SJCRH30 (cell line): ENCODE results near the gene FAM186B. TPM values are rescaled to one million over a fixed set of nuclear protein-coding genes. Genes with fewer than 3 reads are reported as not detected.
"Not testable (repeated sequence)": the region's sequence is repeated elsewhere in the genome, so short reads cannot be mapped to it uniquely, and the experiment has no call there.

Experiments used
- DNase-seq, 2 experiments: peaks; one replicate each; pipeline ENCODE4 v3.0.0-alpha.2; 2015 to 2020
- H3K27ac ChIP-seq: fragments of 250-450 bp; sonication (Bioruptor Pico); 2 replicates; pipeline ENCODE4 v1.5.1; 2020; ENCODE audit warnings: mild to moderate bottlenecking, moderate library complexity
- H3K27me3 ChIP-seq: fragments of 250-450 bp; sonication (Bioruptor Pico); 2 replicates; pipeline ENCODE4 v1.5.1; 2020; ENCODE audit warnings: mild to moderate bottlenecking, moderate library complexity
- H3K36me3 ChIP-seq: fragments of 250-450 bp; sonication (Bioruptor Pico); 2 replicates; pipeline ENCODE4 v1.5.1; 2020; ENCODE audit warnings: mild to moderate bottlenecking, moderate library complexity
- H3K4me1 ChIP-seq: fragments of 250-450 bp; sonication (Bioruptor Pico); 2 replicates; pipeline ENCODE4 v1.5.1; 2020; ENCODE audit warnings: mild to moderate bottlenecking, moderate library complexity
- H3K4me3 ChIP-seq: fragments of 250-450 bp; sonication (Bioruptor Pico); 2 replicates; pipeline ENCODE4 v1.5.1; 2020; ENCODE audit warnings: mild to moderate bottlenecking, moderate library complexity
- H3K9me3 ChIP-seq: fragments of 250-450 bp; sonication (Bioruptor Pico); replicated peaks from 2 replicates; pipeline ENCODE4 v1.5.1; 2020; ENCODE audit warnings: mild to moderate bottlenecking, moderate library complexity
- total RNA-seq: library from RNA; depleted of rRNA; stranded (reverse); fragments of >200 nt; shearing (Covaris generic); gene quantifications from 2 replicates; pipeline ENCODE4 v1.2.3, GENCODE V29; 2014

Gene FAM186B
- total RNA-seq, 1 experiment from 2014 or later = 0.18 TPM

DNA sequence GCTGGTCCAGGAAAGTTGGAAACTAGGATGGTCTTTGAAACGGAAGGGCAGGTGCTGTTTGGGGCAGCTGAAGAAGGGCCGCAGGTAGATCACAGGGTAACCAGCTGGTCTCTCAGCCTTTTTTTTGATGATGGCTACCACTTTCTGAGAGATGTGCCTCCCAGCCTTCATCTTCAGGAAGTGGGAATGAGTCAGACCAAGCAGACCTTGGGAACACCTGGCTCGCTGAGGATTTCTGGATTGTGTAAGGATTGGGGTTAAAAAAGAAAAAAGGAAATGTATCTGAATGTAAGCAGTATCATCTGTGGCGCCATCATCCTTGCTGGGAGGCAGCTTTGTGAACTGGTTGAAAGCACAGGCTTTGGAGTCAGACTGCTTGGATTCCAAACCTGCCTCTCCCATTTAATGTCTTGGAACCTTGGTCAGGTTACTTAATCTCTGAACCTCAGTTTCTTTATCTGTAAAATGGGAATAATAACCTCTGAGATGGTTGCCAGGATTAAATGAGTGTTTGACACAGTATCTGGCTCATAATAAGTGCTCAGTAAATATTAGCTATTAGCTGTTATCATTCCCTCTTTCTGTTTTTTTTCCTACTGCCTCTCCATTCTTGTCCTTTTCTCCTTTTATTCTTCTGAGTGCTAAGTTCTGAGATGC lies 19.6 kb upstream of the FAM186B start:
- H3K9me3 ChIP-seq = no peaks in the 10 kb centered on the region
- H3K4me3 ChIP-seq = no peak overlapping the region
- no peaks in the 10 kb centered on the region for H3K36me3 ChIP-seq
- DNase-seq = no peak
- no peaks in the 10 kb centered on the region for H3K27me3 ChIP-seq
- H3K27ac ChIP-seq = no peak overlapping the region
- peaks cover 8% of the 10 kb centered on the region for H3K4me1 ChIP-seq

DNA sequence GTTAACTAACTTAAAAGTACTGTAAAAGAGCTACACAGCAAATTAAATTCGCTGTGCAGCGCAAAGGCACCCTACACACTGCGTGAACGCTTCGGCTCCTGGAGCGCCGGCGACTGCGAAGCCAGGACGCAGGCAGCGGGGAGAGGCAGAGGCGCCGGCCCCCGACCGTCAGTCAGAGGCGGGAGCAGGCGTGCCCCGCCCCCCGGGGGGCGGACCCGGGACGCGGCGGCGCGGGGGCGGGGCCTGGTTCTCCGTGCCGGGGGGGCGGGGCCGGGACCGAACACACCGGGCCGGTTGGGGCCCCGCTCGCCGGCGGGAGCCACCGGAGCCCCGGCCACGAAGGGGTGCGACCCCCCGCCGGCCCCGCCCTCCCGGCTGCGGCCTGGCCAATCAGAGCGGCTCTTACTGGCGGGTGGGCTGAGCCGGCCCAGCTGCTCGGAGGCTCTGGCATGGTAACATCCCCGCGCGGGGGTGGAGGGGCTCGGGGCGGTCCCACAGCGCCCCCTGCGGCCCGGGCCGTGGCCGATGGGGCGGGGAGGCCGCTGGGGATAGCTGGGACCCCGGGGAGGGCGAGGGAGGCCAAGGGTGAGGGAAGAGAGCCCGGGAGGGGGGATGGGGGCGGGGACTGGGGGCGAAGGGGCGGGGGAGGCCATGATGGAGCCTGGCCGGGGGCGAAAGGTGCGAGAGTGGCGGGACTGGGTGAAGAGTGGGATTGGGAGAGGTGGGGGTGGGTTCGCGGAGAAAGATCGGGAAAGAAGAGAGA lies 17.9 kb upstream of the FAM186B start, which contains the start of gene PRPF40B:
Gene PRPF40B, plus strand, starts transcription at position 420 of the 763 bp plus-strand sequence. Its CDS starts 30 bp downstream, at position 450.
- 0 out of 2 replicates have a peak, but pooled peaks cover 3% of the 10 kb centered on the region for H3K27me3 ChIP-seq
- peaks cover 8% of the 10 kb centered on the region for H3K4me1 ChIP-seq
- H3K9me3 ChIP-seq = no peaks in the 10 kb centered on the region
- no peaks in the 10 kb centered on the region for H3K36me3 ChIP-seq
- peak within 1 kb of the TSS; percentile 64 for H3K4me3 ChIP-seq
- H3K27ac ChIP-seq = no peak within 1 kb of the TSS
- peak; percentile 93 to 95 for DNase-seq

DNA sequence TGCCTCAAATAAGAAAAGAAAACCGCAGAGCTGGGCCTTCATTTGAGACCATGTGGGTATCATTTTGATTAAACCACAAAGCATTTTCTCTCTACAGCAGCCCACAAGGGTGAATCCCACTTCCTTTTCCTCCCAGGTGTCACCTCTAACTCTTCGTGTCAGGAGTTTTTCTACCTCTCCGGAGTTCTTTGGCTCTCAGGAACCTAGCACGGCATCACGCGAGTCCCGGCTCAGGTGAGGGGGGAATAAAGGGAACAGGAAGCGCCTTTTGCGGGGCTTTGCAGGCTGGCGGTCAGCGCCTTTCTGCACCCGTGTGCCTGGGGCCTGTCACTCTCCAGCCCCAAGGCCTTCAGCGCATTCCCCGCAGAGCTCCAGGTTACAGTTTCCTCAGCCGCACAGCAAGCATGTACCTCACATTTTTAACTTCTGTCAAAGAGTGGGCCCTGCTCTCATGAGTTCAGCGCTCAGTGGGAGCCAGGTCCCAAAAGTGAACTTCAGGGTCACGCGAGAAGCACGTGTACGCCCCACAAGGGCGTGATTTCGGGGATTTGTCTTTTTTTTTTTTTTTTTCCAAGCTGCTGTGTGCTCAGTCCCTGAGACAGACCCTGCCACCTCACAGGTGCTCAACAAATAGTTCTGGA lies 17.2 kb upstream of the FAM186B start:
- no peak for DNase-seq
- peaks cover 8% of the 10 kb centered on the region for H3K4me1 ChIP-seq
- H3K9me3 ChIP-seq = no peaks in the 10 kb centered on the region
- peak overlapping the region; percentile 64 for H3K4me3 ChIP-seq
- H3K27me3 ChIP-seq = 0 out of 2 replicates have a peak, but pooled peaks cover 4% of the 10 kb centered on the region
- no peak overlapping the region for H3K27ac ChIP-seq
- no peaks in the 10 kb centered on the region for H3K36me3 ChIP-seq

GRCh38 chr12:49621651-49622500 lies 16.4 kb upstream of the FAM186B start:
- Histone ChIP-seq H3K27ac (no peak overlapping the region), H3K4me3 (peak overlapping the region; percentile 64), H3K27me3 (0 out of 2 replicates have a peak, but pooled peaks cover 4% of the 10 kb centered on the region), H3K36me3 (no peaks in the 10 kb centered on the region), H3K9me3 (no peaks in the 10 kb centered on the region), H3K4me1 (peaks cover 8% of the 10 kb centered on the region)
- DNase-seq = peak in 1 of 2 experiments; percentile 37

- Histone ChIP-seq H3K27ac (no peak overlapping the region), H3K27me3 (0 out of 2 replicates have a peak, but pooled peaks cover 4% of the 10 kb centered on the region), H3K36me3 (no peaks in the 10 kb centered on the region), H3K4me1 (peaks cover 8% of the 10 kb centered on the region), H3K4me3 (no peak overlapping the region), H3K9me3 (no peaks in the 10 kb centered on the region)
- DNase-seq = no peak
Observed at GRCh38 chr12:49619286-49619685, 13.8 kb upstream of the FAM186B start.

- DNase-seq = no peak
- Histone ChIP-seq H3K27me3 (0 out of 2 replicates have a peak, but pooled peaks cover 4% of the 10 kb centered on the region), H3K36me3 (no peaks in the 10 kb centered on the region), H3K4me3 (no peak overlapping the region), H3K27ac (no peak overlapping the region), H3K9me3 (no peaks in the 10 kb centered on the region), H3K4me1 (peaks cover 8% of the 10 kb centered on the region)
Observed at GRCh38 chr12:49618576-49618975, 13.1 kb upstream of the FAM186B start.

DNA sequence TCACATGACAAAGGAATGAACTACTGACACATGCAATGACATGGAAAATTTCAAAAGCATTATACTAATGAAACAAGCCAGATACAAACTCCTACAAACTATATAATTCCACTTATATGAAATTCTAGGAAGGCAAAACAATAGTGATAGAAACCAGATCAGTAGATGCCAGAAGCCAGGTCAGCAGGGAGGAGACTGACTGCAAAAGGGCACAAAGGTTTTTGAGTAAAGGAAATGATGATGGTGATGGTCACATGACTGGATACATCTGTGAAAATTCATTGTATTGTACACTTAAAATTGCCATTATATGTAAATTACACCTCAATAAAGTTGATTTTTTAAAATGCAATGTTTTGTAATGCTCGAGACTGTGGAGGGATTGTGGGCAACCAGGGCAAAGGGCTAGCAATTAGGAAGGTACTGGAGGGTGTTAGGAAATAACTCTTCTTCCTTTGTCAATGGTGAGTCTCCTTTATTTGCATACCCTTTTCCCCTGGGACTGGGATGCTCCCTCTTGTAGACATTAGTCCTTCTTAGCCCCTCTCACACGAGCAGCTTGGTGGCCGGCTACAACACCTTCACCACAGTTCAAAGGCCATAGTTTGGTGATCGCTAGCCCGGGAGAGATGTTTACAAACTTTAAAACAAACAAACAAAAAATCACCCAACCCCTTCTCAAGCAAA lies 11.2 kb upstream of the FAM186B start:
- no peaks in the 10 kb centered on the region for H3K36me3 ChIP-seq
- H3K27me3 ChIP-seq = 0 out of 2 replicates have a peak, but pooled peaks cover 4% of the 10 kb centered on the region
- H3K27ac ChIP-seq = no peak overlapping the region
- no peak overlapping the region for H3K4me3 ChIP-seq
- no peak for DNase-seq
- H3K4me1 ChIP-seq = peaks cover 6% of the 10 kb centered on the region
- no peaks in the 10 kb centered on the region for H3K9me3 ChIP-seq

DNA sequence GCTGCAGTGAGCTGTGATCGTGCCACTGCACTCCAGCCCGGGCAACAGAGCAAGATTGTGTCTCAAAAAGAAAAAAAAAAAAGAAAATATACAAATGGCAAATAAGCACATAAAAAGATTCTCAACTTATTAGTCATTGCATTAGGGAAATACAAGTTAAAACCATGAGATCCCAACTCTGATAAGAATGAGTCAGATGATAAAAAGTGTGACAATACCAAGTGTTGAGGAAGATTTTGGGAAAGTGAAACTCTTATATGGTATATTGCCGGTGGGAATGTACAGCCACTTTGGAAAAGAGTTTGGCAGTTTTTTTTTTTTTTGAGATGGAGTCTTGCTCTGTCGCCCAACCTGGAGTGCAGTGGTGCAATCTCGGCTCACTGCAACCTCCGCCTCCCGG lies 10.3 kb upstream of the FAM186B start:
- Histone ChIP-seq H3K36me3 (no peaks in the 10 kb centered on the region), H3K9me3 (no peaks in the 10 kb centered on the region), H3K27ac (no peak overlapping the region), H3K4me3 (no peak overlapping the region), H3K27me3 (0 out of 2 replicates have a peak, but pooled peaks cover 4% of the 10 kb centered on the region), H3K4me1 (no peaks in the 10 kb centered on the region)
- DNase-seq = no peak

GRCh38 chr12:49612210-49612609 lies 6.8 kb upstream of the FAM186B start:
- no peaks in the 10 kb centered on the region for H3K27me3 ChIP-seq
- DNase-seq = no peak
- H3K36me3 ChIP-seq = no peaks in the 10 kb centered on the region

DNA sequence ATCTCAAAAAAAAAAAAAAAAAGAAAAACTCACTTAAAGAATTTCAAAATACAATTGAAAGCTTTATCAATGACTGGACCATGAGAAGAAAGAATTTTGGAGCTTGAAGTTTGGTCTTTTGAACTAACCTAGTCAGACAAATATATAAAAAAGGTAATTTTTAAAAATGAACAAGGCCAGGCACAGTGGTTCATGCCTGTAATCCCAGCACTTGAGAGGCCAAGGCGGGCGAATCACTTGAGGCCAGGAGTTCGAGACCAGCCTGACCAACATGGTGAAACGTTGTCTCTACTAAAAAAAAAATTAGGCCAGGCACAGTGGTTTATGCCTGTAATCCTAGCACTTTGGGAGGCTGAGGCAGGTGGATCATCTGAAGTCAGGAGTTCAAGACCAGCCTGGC lies 5.3 kb upstream of the FAM186B start:
- not testable (repeated sequence) for H3K4me3 ChIP-seq, H3K36me3 ChIP-seq, H3K4me1 ChIP-seq, DNase-seq, H3K27me3 ChIP-seq, H3K9me3 ChIP-seq, H3K27ac ChIP-seq

More at GRCh38 chr12:49612210-49612609, 6.8 kb upstream of the FAM186B start:
- Histone ChIP-seq H3K9me3 (no peaks in the 10 kb centered on the region), H3K4me3 (no peak overlapping the region), H3K4me1 (no peaks in the 10 kb centered on the region), H3K27ac (no peak overlapping the region)

DNA sequence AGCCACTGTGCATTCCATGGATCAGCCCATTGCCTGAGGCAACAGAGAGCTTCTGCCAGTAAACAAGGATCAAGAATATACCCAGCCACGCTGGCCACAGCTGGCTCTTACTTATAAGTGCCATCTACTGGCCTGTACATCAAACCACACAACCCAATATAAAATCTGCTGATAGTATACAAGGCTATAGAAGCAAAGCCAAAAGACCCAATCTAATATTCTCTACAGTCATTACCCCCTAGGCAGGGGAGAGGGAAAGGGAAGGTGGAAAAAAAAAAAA lies 4.4 kb upstream of the FAM186B start:
- peak; percentile 61 to 63 for DNase-seq
- Histone ChIP-seq H3K27me3 (no peaks in the 10 kb centered on the region), H3K27ac (no peak overlapping the region), H3K4me1 (peaks cover 4% of the 10 kb centered on the region), H3K4me3 (no peak overlapping the region), H3K36me3 (no peaks in the 10 kb centered on the region), H3K9me3 (no peaks in the 10 kb centered on the region)

- no peaks in the 10 kb centered on the region for H3K27me3 ChIP-seq
- no peak overlapping the region for H3K27ac ChIP-seq
- no peaks in the 10 kb centered on the region for H3K9me3 ChIP-seq
- peaks cover 7% of the 10 kb centered on the region for H3K4me1 ChIP-seq
- no peak overlapping the region for H3K4me3 ChIP-seq
- no peaks in the 10 kb centered on the region for H3K36me3 ChIP-seq
- no peak for DNase-seq
Observed at GRCh38 chr12:49609059-49609874, 3.8 kb upstream of the FAM186B start.

DNA sequence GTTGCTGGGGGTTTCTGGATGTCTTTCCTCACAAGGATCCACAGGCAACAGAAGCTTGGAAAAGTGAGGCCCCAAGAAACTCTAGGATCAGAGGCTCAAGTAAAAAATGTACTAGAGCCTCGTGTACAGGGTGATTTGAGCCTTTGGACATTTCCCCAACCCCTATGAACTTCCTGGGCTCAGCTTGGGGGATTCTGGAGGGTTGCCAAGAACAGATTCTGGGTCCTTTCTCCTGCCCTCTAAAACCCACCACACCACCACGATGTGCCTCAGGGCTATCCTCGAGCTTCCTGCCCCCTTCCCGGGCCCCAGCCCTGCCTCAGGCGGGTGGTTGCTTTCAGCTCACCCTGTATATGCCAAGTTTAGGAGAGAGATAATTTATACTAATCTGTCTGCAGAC lies 583 bp downstream of the FAM186B start:
- Histone ChIP-seq H3K9me3 (no peaks in the 10 kb centered on the region), H3K4me1 (peaks cover 7% of the 10 kb centered on the region), H3K4me3 (no peak overlapping the region), H3K36me3 (no peaks in the 10 kb centered on the region), H3K27me3 (no peaks in the 10 kb centered on the region), H3K27ac (no peak overlapping the region)
- DNase-seq = peak; percentile 37 to 61
